HepG2 (cell line): Measurements from ENCODE around the gene PGGT1B. TPM values are rescaled to one million over a fixed set of nuclear protein-coding genes. Genes with fewer than 3 reads are reported as not detected.
A peak's percentile ranks its signal among the peaks of the same experiment; 100 is the strongest.

Experiments used
- ATAC-seq: fragments of 200-7000 bp; cut with Tn5 transposase; 3 replicates; pipeline ENCODE4 v1.9.1; 2020; ENCODE audit warnings: mild to moderate bottlenecking, moderate library complexity
- BruUV-seq: library from RNA; stranded (reverse); fragments of 400-500 nt; replicated peaks from 2 replicates; lab custom pipeline; 2021; lab: Mats Ljungman, UMichigan
- CTCF ChIA-PET: fragments of 300-600 bp; formaldehyde crosslinking; extraction: SDS; loops from one replicate; lab custom pipeline; 2021; ENCODE audit warnings: low total read pairs, inconsistent platforms, low intra/inter-chr PET ratio; lab: Yijun Ruan, JAX
- POLR2A ChIA-PET: fragments of 350-600 bp; sonication (Branson Sonifier 250); formaldehyde crosslinking; loops from one replicate; lab custom pipeline; 2020; ENCODE audit warnings: antibody characterized with exemption, inconsistent platforms; lab: Yijun Ruan, JAX
- DNase-seq: peaks from one replicate; pipeline ENCODE4 v3.0.0-alpha.2; 2015; ENCODE audit warnings: low spot score
- FAIRE-seq: peaks from 3 replicates; lab custom pipeline; 2011; peaks lifted over from hg19 to GRCh38; lab: Jason Lieb, UNC
- H2AFZ ChIP-seq: one replicate; pipeline ENCODE4 v1.6.1; 2011; ENCODE audit warnings: low read length, inconsistent platforms
- H3K27ac ChIP-seq: fragments of 300-600 bp; 3 replicates; pipeline ENCODE4 v1.8.0; 2011; ENCODE audit warnings: mixed run types, mild to moderate bottlenecking, mixed read lengths, low read length, inconsistent platforms; ENCODE audit not compliant: insufficient read depth; ENCODE audit errors: extremely low read length
- H3K27me3 ChIP-seq, 2 experiments: fragments of 200-600 bp in 1 of 2; 2 replicates in 1 of 2; 3 replicates in 1 of 2; pipeline versions ENCODE4 v1.6.0 to v1.8.0; 2011; ENCODE audit warnings: low read length in 2 of 2, mild to moderate bottlenecking in 2 of 2, moderate library complexity in 2 of 2, inconsistent platforms in 1 of 2; ENCODE audit not compliant: insufficient read depth in 2 of 2, control insufficient read depth in 1 of 2
- H3K36me3 ChIP-seq, 2 experiments: fragments of 200-600 bp in 1 of 2; replicated peaks in 1 of 2; 2 replicates in 1 of 2; 3 replicates in 1 of 2; pipeline versions ENCODE4 v1.5.1 to v1.8.0; 2011; ENCODE audit warnings: low read length in 2 of 2, inconsistent platforms in 1 of 2; ENCODE audit not compliant: insufficient read depth in 2 of 2, control insufficient read depth in 1 of 2
- H3K4me1 ChIP-seq: 2 replicates; pipeline ENCODE4 v1.5.1; 2012; ENCODE audit warnings: low read length, inconsistent platforms; ENCODE audit not compliant: insufficient read depth
- H3K4me2 ChIP-seq: 2 replicates; pipeline ENCODE4 v1.6.0; 2011; ENCODE audit warnings: low read depth, low read length, inconsistent platforms
- H3K4me3 ChIP-seq, 3 experiments: fragments of 200-600 bp in 1 of 3; sonication (generic), shearing (Covaris generic) in 1 of 3; replicated peaks in 1 of 3; 2 replicates each; pipeline ENCODE4 v1.5.1; 2011 to 2016; ENCODE audit warnings: low read length in 3 of 3, inconsistent platforms in 2 of 3, low read depth in 2 of 3, mild to moderate bottlenecking in 2 of 3, control low read depth in 1 of 3, mixed read lengths in 1 of 3; ENCODE audit not compliant: insufficient read depth in 1 of 3
- H3K79me2 ChIP-seq: one replicate; pipeline ENCODE4 v1.6.1; 2011; ENCODE audit warnings: low read length, inconsistent platforms; ENCODE audit not compliant: insufficient read depth
- H3K9ac ChIP-seq: 2 replicates; pipeline ENCODE4 v1.6.0; 2011; ENCODE audit warnings: mild to moderate bottlenecking, low read depth, low read length, inconsistent platforms; ENCODE audit not compliant: insufficient read depth
- H3K9me3 ChIP-seq: 2 replicates; pipeline ENCODE4 v1.5.1; 2012; ENCODE audit warnings: mild to moderate bottlenecking, low read length
- H4K20me1 ChIP-seq: 2 replicates; pipeline ENCODE4 v1.6.0; 2011; ENCODE audit warnings: inconsistent platforms, mild to moderate bottlenecking, low read length, moderate library complexity; ENCODE audit not compliant: insufficient read depth
- ATF7-NPFF ChIP-seq: sonication (generic); formaldehyde crosslinking; IDR thresholded peaks from 2 replicates; pipeline ENCODE4 v1.8.1; 2023; ENCODE audit warnings: mild to moderate bottlenecking, low read depth, missing genetic modification reagents, moderate library complexity
- NFRKB ChIP-seq: fragments of 450-650 bp; IDR thresholded peaks from 2 replicates; pipeline ENCODE4 v1.6.1; 2017
- RFXAP ChIP-seq: sonication (generic); formaldehyde crosslinking; IDR thresholded peaks from 2 replicates; pipeline ENCODE4 v1.4.0; 2020; ENCODE audit warnings: missing genetic modification reagents, borderline replicate concordance
- SP2 ChIP-seq: sonication (generic); formaldehyde crosslinking; IDR thresholded peaks from 2 replicates; pipeline ENCODE4 v1.5.1; 2020; ENCODE audit warnings: mild to moderate bottlenecking, missing genetic modification reagents
- ZFP41 ChIP-seq: sonication (generic); formaldehyde crosslinking; IDR thresholded peaks from 2 replicates; pipeline ENCODE4 v1.4.0; 2020; ENCODE audit warnings: mild to moderate bottlenecking, missing genetic modification reagents, borderline replicate concordance
- ZNF235 ChIP-seq: sonication (generic); formaldehyde crosslinking; IDR thresholded peaks from 2 replicates; pipeline ENCODE4 v1.8.1; 2023; ENCODE audit warnings: mild to moderate bottlenecking, missing genetic modification reagents, borderline replicate concordance
- ZNF558 ChIP-seq: sonication (generic); formaldehyde crosslinking; IDR thresholded peaks from 2 replicates; pipeline ENCODE4 v1.9.0; 2022; ENCODE audit warnings: mild to moderate bottlenecking, missing genetic modification reagents, borderline replicate concordance
- ZNF605 ChIP-seq: sonication (generic); formaldehyde crosslinking; IDR thresholded peaks from 2 replicates; pipeline ENCODE4 v1.8.0; 2022; ENCODE audit warnings: mild to moderate bottlenecking, missing genetic modification reagents
- ZNF749 ChIP-seq: sonication (generic); formaldehyde crosslinking; IDR thresholded peaks from 2 replicates; pipeline ENCODE4 v1.8.0; 2022; ENCODE audit warnings: mild to moderate bottlenecking, missing genetic modification reagents, moderate library complexity, borderline replicate concordance
- ZSCAN29 ChIP-seq: sonication (generic); formaldehyde crosslinking; conservative IDR thresholded peaks from 2 replicates; pipeline ENCODE4 v1.4.0; 2020; ENCODE audit warnings: mild to moderate bottlenecking, missing genetic modification reagents
- WGBS: methylation state at CpG from one replicate; pipeline ENCODE4 v1.1.6; 2017; ENCODE audit warnings: low lambda C conversion rate; 5-methylcytosine and 5-hydroxymethylcytosine counted together
- in situ Hi-C: cut with HindIII; loops from 2 replicates; pipeline ENCODE4 v1.10.0; 2017; ENCODE audit warnings: low pct_unique_long_range_greater_than_20kb; ENCODE audit not compliant: extremely low pct_ligation_motif_present
- intact Hi-C: fragments of 100-400 bp; cut with micrococcal nuclease; formaldehyde crosslinking; loops from one replicate; pipeline ENCODE4 v1.10.0; 2022; ENCODE audit not compliant: unreplicated experiment
- polyA plus RNA-seq, 8 experiments: library from polyadenylated mRNA; depleted of rRNA in 3 of 8; stranded (reverse) in 7 of 8; unstranded in 1 of 8; fragments of >200 nt; fragmentation: Illumina TruSeq in 4 of 8; extraction: Trizol in 4 of 8; gene quantifications; 2 replicates each; pipeline versions ENCODE4 v1.2.1 to v1.2.3, GENCODE V29; 2011 to 2016; ENCODE audit warnings: low read depth in 4 of 8, missing spikeins in 1 of 8, mixed read lengths in 1 of 8; ENCODE audit not compliant: insufficient read depth in 1 of 8
- total RNA-seq, 5 experiments: library from RNA; depleted of rRNA; stranded (reverse); fragments of >200 nt; fragmentation: Illumina TruSeq; extraction: Trizol; gene quantifications; 2 replicates each; pipeline ENCODE4 v1.2.3, GENCODE V29; 2016; ENCODE audit warnings: low read depth in 1 of 5

Gene PGGT1B
- total and polyA plus RNA-seq, 2 of the 13 experiments (the other 11 are each of a cell fraction or from before 2014, with no cell fraction given), result 2.4 to 42.7 TPM

- ChIA-PET POLR2A (interaction anchor here (1.0 to 1.9 kb wide), 3 partner anchors 35 to 329 kb away, joined by 3 to 8 read pairs (median 7); partner anchors contain the start of genes FEM1C, PGGT1B and TMED7), CTCF (no interaction called here)
- in situ Hi-C loops (no loop called here), intact Hi-C loops (loop anchor here (2.0 to 10.0 kb wide), 2 partner anchors 34 to 538 kb away; partner anchors contain the start of gene PGGT1B)
- DNase-seq, result no peak
- Histone ChIP-seq H2AFZ (no peak overlapping the region), H3K79me2 (no peaks in the 10 kb centered on the region), H4K20me1 (0 out of 2 replicates have a peak, but pooled peaks cover 3% of the 10 kb centered on the region), H3K27ac (no peak overlapping the region), H3K4me2 (no peak overlapping the region; the same call in 1 of the 2 replicates), H3K9me3 (no peaks in the 10 kb centered on the region), H3K36me3 (no peaks in the 10 kb centered on the region), H3K9ac (no peak overlapping the region), H3K27me3 (no peaks in the 10 kb centered on the region), H3K4me3 (peak overlapping the region in 1 of 3 experiments; percentile 13; a peak in 1 of 6 replicates), H3K4me1 (peaks cover 14% of the 10 kb centered on the region)
- no TSS peak for BruUV-seq
- WGBS, result 75% methylated on average over 5 of the region's 5 CpGs
- no peak for TF ChIP-seq ZNF605 (CRISPR knock-in tag)
- TF ChIP-seq RFXAP, result no peak
- TF ChIP-seq ATF7-NPFF (CRISPR knock-in tag), result no peak
- TF ChIP-seq ZNF749 (CRISPR knock-in tag), result no peak
- no peak for TF ChIP-seq SP2 (CRISPR knock-in tag)
- TF ChIP-seq ZSCAN29 (CRISPR knock-in tag), result no peak
- no peak for TF ChIP-seq ZFP41
- TF ChIP-seq NFRKB, result no peak
- TF ChIP-seq ZNF235, result no peak
- no peak for TF ChIP-seq ZNF558
- FAIRE-seq, result no peak
- ATAC-seq, result no peak
Observed at GRCh38 chr5:115297031-115297430, 34.4 kb upstream of the PGGT1B start.
